SU-DHL-6 (cell line): ENCODE measurements around the gene GARNL3.

Experiments used
- H2AFZ ChIP-seq: fragments of 200-600 bp; sonication (generic); 2 replicates; pipeline ENCODE4 v1.6.1; 2014; ENCODE audit warnings: low read depth, mild to moderate bottlenecking, moderate library complexity, mixed read lengths, antibody characterized with exemption, low read length; ENCODE audit not compliant: severe bottlenecking
- H3F3A ChIP-seq: fragments of 200-600 bp; shearing (Covaris generic); 2 replicates; pipeline ENCODE4 v1.6.0; 2016; ENCODE audit warnings: antibody characterized with exemption, mild to moderate bottlenecking; ENCODE audit not compliant: insufficient read depth
- H3K27ac ChIP-seq: fragments of 200-600 bp; sonication (generic); 2 replicates; pipeline ENCODE4 v1.5.1; 2016; ENCODE audit warnings: low read depth, mild to moderate bottlenecking, low read length, moderate library complexity, mixed read lengths
- H3K27me3 ChIP-seq: fragments of 200-600 bp; sonication (generic), shearing (Covaris generic); 2 replicates; pipeline ENCODE4 v1.6.0; 2014; ENCODE audit warnings: mild to moderate bottlenecking, low read length
- H3K36me3 ChIP-seq: fragments of 200-600 bp; sonication (generic); 2 replicates; pipeline ENCODE4 v1.6.1; 2014; ENCODE audit warnings: mild to moderate bottlenecking, low read length, mixed read lengths
- H3K4me2 ChIP-seq: fragments of 300-600, 200-600 bp; shearing (Covaris generic), sonication (generic); 2 replicates; pipeline ENCODE4 v1.6.0; 2014; ENCODE audit warnings: low read length, low read depth, mild to moderate bottlenecking; ENCODE audit not compliant: poor library complexity, severe bottlenecking
- H3K4me3 ChIP-seq: fragments of 200-600 bp; sonication (generic); 2 replicates; pipeline ENCODE4 v1.5.1; 2014; ENCODE audit warnings: antibody characterized with exemption, low read length, mild to moderate bottlenecking, mixed read lengths; ENCODE audit not compliant: insufficient read depth, poor library complexity, severe bottlenecking
- H3K79me2 ChIP-seq: fragments of 200-600 bp; sonication (generic); 2 replicates; pipeline ENCODE4 v1.6.1; 2014; ENCODE audit warnings: mild to moderate bottlenecking, low read length, moderate library complexity; ENCODE audit not compliant: insufficient read depth
- H3K9ac ChIP-seq: fragments of 200-600 bp; sonication (generic); 2 replicates; pipeline ENCODE4 v1.7.0; 2014; ENCODE audit warnings: mild to moderate bottlenecking, low read length
- H3K9me2 ChIP-seq: fragments of 200-600 bp; sonication (generic); replicated peaks from 2 replicates; pipeline ENCODE4 v1.6.1; 2014; ENCODE audit warnings: low read length; ENCODE audit not compliant: insufficient read depth
- H3K9me3 ChIP-seq: fragments of 200-600 bp; sonication (generic); 2 replicates; pipeline ENCODE4 v1.6.1; 2014; ENCODE audit warnings: low read length, mixed read lengths; ENCODE audit not compliant: insufficient read depth
- H4K20me1 ChIP-seq: fragments of 200-600 bp; sonication (generic); 2 replicates; pipeline ENCODE4 v1.6.1; 2014; ENCODE audit warnings: low read depth, mild to moderate bottlenecking, antibody characterized with exemption, low read length, moderate library complexity, mixed read lengths
- EZH2phosphoT487 ChIP-seq: fragments of 200-600 bp; sonication (generic), shearing (Covaris generic); conservative IDR thresholded peaks from 2 replicates; pipeline ENCODE4 v1.6.1; 2018; ENCODE audit warnings: mild to moderate bottlenecking, antibody characterized with exemption, low read length, moderate library complexity, mixed read lengths
- TF ChIP-seq, protein P1 (sequence below): fragments of 200-600 bp; sonication (generic); IDR thresholded peaks from one replicate; pipeline ENCODE4 v1.5.1; 2017; ENCODE audit warnings: antibody characterized with exemption, mild to moderate bottlenecking, low read length, moderate library complexity; ENCODE audit not compliant: insufficient read depth, poor library complexity, severe bottlenecking

GARNL3 gene

DNA sequence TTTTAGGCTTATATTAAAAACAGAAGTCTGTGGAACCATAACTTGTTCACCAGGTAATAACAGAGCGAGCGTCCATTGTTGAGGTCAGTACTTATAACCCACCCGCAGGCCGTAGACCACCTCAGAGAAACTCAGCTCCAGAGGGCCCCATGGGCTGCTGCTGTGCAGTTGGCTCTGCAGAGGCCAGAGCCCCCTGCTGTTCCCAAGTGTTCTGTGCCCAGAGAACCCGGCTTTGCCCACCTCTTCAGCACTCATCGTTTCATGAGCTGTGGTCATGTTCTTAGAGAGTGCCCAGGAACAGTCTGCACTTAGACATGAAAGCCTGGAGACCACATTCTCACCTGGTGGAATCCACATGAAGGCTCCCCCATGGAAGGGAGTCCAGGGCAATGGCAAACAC lies 82.0 kb downstream of the GARNL3 start:
- Histone ChIP-seq H3K4me2 (no peak overlapping the region), H3K4me3 (no peak overlapping the region), H3K9me3 (no peaks in the 10 kb centered on the region), H3K27ac (no peak overlapping the region), H3K9me2 (no peaks in the 10 kb centered on the region), H4K20me1 (no peaks in the 10 kb centered on the region), H3K36me3 (no peaks in the 10 kb centered on the region), H2AFZ (no peak overlapping the region), H3K9ac (no peak overlapping the region), H3F3A (no peaks in the 10 kb centered on the region), H3K79me2 (no peaks in the 10 kb centered on the region), H3K27me3 (no peaks in the 10 kb centered on the region)
- no peak for TF ChIP-seq EZH2phosphoT487
- TF ChIP-seq, protein P1, sequence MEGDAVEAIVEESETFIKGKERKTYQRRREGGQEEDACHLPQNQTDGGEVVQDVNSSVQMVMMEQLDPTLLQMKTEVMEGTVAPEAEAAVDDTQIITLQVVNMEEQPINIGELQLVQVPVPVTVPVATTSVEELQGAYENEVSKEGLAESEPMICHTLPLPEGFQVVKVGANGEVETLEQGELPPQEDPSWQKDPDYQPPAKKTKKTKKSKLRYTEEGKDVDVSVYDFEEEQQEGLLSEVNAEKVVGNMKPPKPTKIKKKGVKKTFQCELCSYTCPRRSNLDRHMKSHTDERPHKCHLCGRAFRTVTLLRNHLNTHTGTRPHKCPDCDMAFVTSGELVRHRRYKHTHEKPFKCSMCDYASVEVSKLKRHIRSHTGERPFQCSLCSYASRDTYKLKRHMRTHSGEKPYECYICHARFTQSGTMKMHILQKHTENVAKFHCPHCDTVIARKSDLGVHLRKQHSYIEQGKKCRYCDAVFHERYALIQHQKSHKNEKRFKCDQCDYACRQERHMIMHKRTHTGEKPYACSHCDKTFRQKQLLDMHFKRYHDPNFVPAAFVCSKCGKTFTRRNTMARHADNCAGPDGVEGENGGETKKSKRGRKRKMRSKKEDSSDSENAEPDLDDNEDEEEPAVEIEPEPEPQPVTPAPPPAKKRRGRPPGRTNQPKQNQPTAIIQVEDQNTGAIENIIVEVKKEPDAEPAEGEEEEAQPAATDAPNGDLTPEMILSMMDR: no peak

DNA sequence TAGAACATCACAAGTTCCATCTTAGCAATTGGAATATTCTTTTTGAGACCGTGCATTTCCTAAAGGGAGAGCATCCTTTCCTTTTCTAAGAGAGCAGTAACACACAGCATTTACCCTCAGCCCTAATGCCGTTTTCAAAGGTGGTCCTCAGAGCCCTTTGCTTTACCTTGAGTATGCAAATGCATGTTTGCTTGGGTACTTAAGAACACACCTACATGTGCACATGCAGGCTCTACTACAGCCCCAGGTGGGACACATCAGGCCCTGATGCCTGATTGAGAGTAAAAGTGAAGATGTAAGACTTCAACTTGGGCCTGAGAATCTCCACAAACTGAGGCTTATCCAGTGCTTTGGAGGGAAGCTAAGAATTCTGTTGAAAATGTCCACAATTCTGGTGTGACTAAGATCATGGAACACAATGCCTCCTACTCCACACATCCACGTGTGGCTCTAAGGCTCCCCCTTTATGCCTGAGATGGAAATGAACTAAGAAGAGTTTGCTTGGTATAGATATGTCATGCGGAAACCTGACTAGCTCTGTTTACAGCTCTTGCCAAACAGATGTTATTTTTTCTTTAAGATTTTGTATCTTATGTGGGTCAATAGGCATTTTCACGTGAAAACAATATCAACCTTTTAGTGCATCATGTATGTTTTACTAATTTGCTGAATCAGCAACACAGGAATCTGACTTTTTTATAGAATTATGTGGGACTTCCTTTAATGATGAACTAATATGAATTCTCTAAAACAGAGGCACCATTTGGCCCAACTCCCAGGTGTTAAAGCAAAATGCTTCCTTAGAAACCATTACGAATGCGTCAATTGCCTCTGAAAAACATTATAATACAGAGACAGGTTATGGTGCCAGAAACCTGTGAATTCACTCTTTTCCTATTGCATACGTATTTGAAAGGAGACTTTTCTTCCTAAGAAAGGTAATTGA lies 83.5 kb downstream of the GARNL3 start:
- H3K9me3 ChIP-seq: no peaks in the 10 kb centered on the region
- H3F3A ChIP-seq: no peaks in the 10 kb centered on the region
- no peak overlapping the region for H3K9ac ChIP-seq
- no peaks in the 10 kb centered on the region for H3K9me2 ChIP-seq
- H3K27ac ChIP-seq: no peak overlapping the region
- no peaks in the 10 kb centered on the region for H3K27me3 ChIP-seq
- H3K79me2 ChIP-seq: no peaks in the 10 kb centered on the region
- H3K36me3 ChIP-seq: no peaks in the 10 kb centered on the region
- no peak overlapping the region for H3K4me3 ChIP-seq
- H2AFZ ChIP-seq: no peak overlapping the region
- H4K20me1 ChIP-seq: no peaks in the 10 kb centered on the region
- TF ChIP-seq EZH2phosphoT487: no peak
- TF ChIP-seq, protein P1: no peak
- H3K4me2 ChIP-seq: no peak overlapping the region

DNA sequence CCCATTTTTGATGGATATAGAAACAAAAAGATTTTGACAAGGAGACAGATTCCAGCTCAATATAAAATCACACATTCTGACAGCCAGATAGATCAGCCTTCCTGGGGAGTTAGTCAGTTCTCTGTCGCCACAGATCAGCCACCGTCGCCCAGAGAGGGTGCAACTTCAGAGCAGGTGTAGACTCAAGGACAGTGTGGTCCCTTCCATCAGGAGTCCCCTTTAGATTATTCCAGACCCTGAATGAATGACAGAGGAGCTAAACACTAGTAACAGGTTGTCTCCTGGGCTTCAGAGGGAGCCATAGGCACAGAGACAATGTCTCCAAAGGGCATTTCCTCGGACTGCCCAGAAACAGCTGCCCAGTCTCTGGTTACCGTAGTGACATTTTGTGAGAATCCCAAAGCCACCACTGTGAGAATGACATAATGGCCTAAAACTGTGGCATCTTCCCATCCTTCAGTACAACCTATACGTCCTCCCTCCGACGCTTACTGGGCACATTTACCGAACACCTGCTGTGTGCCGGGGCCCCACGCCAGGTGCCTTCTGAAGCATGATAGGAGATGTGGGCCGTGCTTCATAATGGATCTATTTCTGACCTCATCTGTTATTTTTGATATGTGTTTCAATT lies 85.0 kb downstream of the GARNL3 start:
- Histone ChIP-seq H3K27ac (no peak overlapping the region), H3F3A (no peaks in the 10 kb centered on the region), H3K4me2 (no peak overlapping the region), H3K4me3 (no peak overlapping the region), H3K9ac (no peak overlapping the region), H4K20me1 (no peaks in the 10 kb centered on the region), H3K9me3 (no peaks in the 10 kb centered on the region), H3K36me3 (no peaks in the 10 kb centered on the region), H3K27me3 (no peaks in the 10 kb centered on the region), H3K9me2 (no peaks in the 10 kb centered on the region), H2AFZ (no peak overlapping the region), H3K79me2 (no peaks in the 10 kb centered on the region)
- TF ChIP-seq, protein P1: no peak
- no peak for TF ChIP-seq EZH2phosphoT487
